ENCODE measurements around the gene STRA8. TPM values are rescaled to one million over a fixed set of nuclear protein-coding genes. Genes with fewer than 3 reads are reported as not detected.
A peak's percentile ranks its signal among the peaks of the same experiment; 100 is the strongest.

STRA8 gene
- total and polyA plus RNA-seq, 4 donors: not detected

- H3K9ac ChIP-seq (ENCODE audit: insufficient read depth in 1 of 2, low read length in 2 of 2): peak overlapping the region in 1 of 2 donors; percentile 30
- H3K4me3 ChIP-seq: no peak overlapping the region
- no peaks in the 10 kb centered on the region for H3K27me3 ChIP-seq (ENCODE audit: control insufficient read depth in 3 of 3, insufficient read depth in 3 of 3, low read length in 2 of 3)
- no peak for ATAC-seq (ENCODE audit: insufficient read depth, low FRiP score)
- peaks cover 10 to 26% (median 22%) of the 10 kb centered on the region in 4 donors for H3K36me3 ChIP-seq (ENCODE audit: control insufficient read depth in 4 of 4, insufficient read depth in 4 of 4, low read length in 4 of 4)
- DNase-seq: peak; percentile 76 to 87 (median 85)
- peaks cover 0 to 58% (median 34%) of the 10 kb centered on the region in 5 donors for H3K4me1 ChIP-seq (ENCODE audit: control insufficient read depth in 5 of 5, insufficient read depth in 5 of 5, low read length in 5 of 5)
- H3K9me3 ChIP-seq (ENCODE audit: control insufficient read depth in 4 of 4, insufficient read depth in 3 of 4, low read length in 3 of 4): no peaks in the 10 kb centered on the region
- H3K27ac ChIP-seq (ENCODE audit: low read depth in 1 of 2, low read length in 1 of 2): peak overlapping the region in 1 of 2 donors; percentile 15
- 68 to 82% methylated on average over 6 of the region's 6 CpGs for WGBS, 2 donors
- TF ChIP-seq, protein P1, sequence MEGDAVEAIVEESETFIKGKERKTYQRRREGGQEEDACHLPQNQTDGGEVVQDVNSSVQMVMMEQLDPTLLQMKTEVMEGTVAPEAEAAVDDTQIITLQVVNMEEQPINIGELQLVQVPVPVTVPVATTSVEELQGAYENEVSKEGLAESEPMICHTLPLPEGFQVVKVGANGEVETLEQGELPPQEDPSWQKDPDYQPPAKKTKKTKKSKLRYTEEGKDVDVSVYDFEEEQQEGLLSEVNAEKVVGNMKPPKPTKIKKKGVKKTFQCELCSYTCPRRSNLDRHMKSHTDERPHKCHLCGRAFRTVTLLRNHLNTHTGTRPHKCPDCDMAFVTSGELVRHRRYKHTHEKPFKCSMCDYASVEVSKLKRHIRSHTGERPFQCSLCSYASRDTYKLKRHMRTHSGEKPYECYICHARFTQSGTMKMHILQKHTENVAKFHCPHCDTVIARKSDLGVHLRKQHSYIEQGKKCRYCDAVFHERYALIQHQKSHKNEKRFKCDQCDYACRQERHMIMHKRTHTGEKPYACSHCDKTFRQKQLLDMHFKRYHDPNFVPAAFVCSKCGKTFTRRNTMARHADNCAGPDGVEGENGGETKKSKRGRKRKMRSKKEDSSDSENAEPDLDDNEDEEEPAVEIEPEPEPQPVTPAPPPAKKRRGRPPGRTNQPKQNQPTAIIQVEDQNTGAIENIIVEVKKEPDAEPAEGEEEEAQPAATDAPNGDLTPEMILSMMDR (IDR thresholded peaks at IDR 0.05; ENCODE audit: control extremely low read depth, extremely low read depth): no peak
These were observed 29.3 kb upstream of the STRA8 start for GRCh38 chr7:135204341-135204749.

DNA sequence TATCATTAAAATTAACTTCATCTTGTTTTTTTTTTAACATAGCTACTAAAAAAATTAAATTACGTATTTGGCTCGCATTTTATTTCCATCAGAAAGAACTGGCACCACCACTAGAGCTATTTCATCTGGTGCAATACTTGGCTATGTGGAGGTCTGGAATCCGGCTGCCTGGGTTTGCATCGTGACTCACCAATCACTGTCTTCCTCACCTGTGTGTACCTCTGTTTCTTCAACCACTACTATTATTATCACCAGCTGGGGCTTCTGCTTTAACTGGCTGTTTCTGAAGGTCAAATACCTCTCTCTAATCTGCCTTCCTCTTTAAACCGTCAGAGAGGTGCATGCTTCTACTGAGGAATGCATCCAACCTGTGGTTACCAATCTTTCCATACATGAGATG lies 28.8 kb upstream of the STRA8 start:
- DNase-seq: no peak

GRCh38 chr7:135205850-135206249 lies 27.8 kb upstream of the STRA8 start:
- H3K27ac ChIP-seq (ENCODE audit: low read depth in 1 of 2, low read length in 1 of 2): peak overlapping the region in 1 of 2 donors; percentile 49
- peaks cover 4 to 22% (median 18%) of the 10 kb centered on the region in 4 donors for H3K36me3 ChIP-seq (ENCODE audit: control insufficient read depth in 4 of 4, insufficient read depth in 4 of 4, low read length in 4 of 4)
- H3K4me3 ChIP-seq: no peak overlapping the region
- DNase-seq: peak in 1 of 3 donors; percentile 11
- 81 to 91% methylated on average over 8 of the region's 8 CpGs for WGBS, 2 donors
- no peaks in the 10 kb centered on the region for H3K9me3 ChIP-seq (ENCODE audit: control insufficient read depth in 4 of 4, insufficient read depth in 3 of 4, low read length in 3 of 4)
- no peaks in the 10 kb centered on the region for H3K27me3 ChIP-seq (ENCODE audit: control insufficient read depth in 3 of 3, insufficient read depth in 3 of 3, low read length in 2 of 3)
- no peak for ATAC-seq (ENCODE audit: insufficient read depth, low FRiP score)
- peak overlapping the region in 1 of 2 donors; percentile 11 for H3K9ac ChIP-seq (ENCODE audit: insufficient read depth in 1 of 2, low read length in 2 of 2)
- peaks cover 0 to 58% (median 44%) of the 10 kb centered on the region in 5 donors for H3K4me1 ChIP-seq (ENCODE audit: control insufficient read depth in 5 of 5, insufficient read depth in 5 of 5, low read length in 5 of 5)
- TF ChIP-seq, protein P1 (IDR thresholded peaks at IDR 0.05; ENCODE audit: control extremely low read depth, extremely low read depth): no peak

More for the DNA sequence above, 28.8 kb upstream of the STRA8 start:
- no peak for ATAC-seq (ENCODE audit: insufficient read depth, low FRiP score)
- Histone ChIP-seq H3K9ac (ENCODE audit: insufficient read depth in 1 of 2, low read length in 2 of 2) (no peak overlapping the region), H3K4me3 (no peak overlapping the region), H3K36me3 (ENCODE audit: control insufficient read depth in 4 of 4, insufficient read depth in 4 of 4, low read length in 4 of 4) (peaks cover 5 to 26% (median 19%) of the 10 kb centered on the region in 4 donors), H3K4me1 (ENCODE audit: control insufficient read depth in 5 of 5, insufficient read depth in 5 of 5, low read length in 5 of 5) (peaks cover 0 to 61% (median 39%) of the 10 kb centered on the region in 5 donors), H3K27ac (ENCODE audit: low read depth in 1 of 2, low read length in 1 of 2) (peak overlapping the region in 1 of 2 donors; percentile 26), H3K9me3 (ENCODE audit: control insufficient read depth in 4 of 4, insufficient read depth in 3 of 4, low read length in 3 of 4) (no peaks in the 10 kb centered on the region), H3K27me3 (ENCODE audit: control insufficient read depth in 3 of 3, insufficient read depth in 3 of 3, low read length in 2 of 3) (no peaks in the 10 kb centered on the region)
- WGBS, 2 donors: 85 to 87% methylated on average over 5 of the region's 5 CpGs
- TF ChIP-seq, protein P1 (IDR thresholded peaks at IDR 0.05; ENCODE audit: control extremely low read depth, extremely low read depth): no peak

DNA sequence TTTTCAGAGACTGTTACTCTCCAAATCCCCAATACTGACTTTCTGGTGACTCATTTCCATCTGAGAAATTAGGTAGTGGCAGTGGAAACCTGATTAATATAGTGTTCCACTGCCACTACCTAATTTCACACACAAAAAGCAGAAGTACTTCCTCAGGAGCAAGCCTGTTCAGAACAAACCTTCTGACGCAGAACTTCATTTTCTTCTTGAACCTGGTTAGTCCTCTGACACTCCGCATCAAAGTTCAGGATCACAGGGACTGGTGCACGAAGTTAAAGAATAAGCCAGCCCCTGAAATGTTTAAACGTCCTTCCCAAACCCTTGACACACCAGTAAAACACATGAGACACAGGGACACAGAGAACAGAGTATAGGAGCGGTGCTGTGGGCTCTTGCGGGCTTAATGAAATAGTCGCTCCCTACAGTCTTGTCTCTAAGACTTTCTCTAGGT lies 26.7 kb upstream of the STRA8 start:
- ATAC-seq (ENCODE audit: insufficient read depth, low FRiP score): no peak
- H3K36me3 ChIP-seq (ENCODE audit: control insufficient read depth in 4 of 4, insufficient read depth in 4 of 4, low read length in 4 of 4): peaks cover 2 to 20% (median 15%) of the 10 kb centered on the region in 4 donors
- TF ChIP-seq, protein P1 (IDR thresholded peaks at IDR 0.05; ENCODE audit: control extremely low read depth, extremely low read depth): no peak
- no peak overlapping the region for H3K4me3 ChIP-seq
- whole genome bisulfite sequencing, 2 donors: 57 to 73% methylated on average over 7 of the region's 7 CpGs
- DNase-seq: no peak
- H3K9ac ChIP-seq (ENCODE audit: insufficient read depth in 1 of 2, low read length in 2 of 2): no peak overlapping the region
- no peaks in the 10 kb centered on the region for H3K27me3 ChIP-seq (ENCODE audit: control insufficient read depth in 3 of 3, insufficient read depth in 3 of 3, low read length in 2 of 3)
- H3K27ac ChIP-seq (ENCODE audit: low read depth in 1 of 2, low read length in 1 of 2): peak overlapping the region in 1 of 2 donors; percentile 76
- peaks cover 0 to 52% (median 46%) of the 10 kb centered on the region in 5 donors for H3K4me1 ChIP-seq (ENCODE audit: control insufficient read depth in 5 of 5, insufficient read depth in 5 of 5, low read length in 5 of 5)
- H3K9me3 ChIP-seq (ENCODE audit: control insufficient read depth in 4 of 4, insufficient read depth in 3 of 4, low read length in 3 of 4): no peaks in the 10 kb centered on the region

Measured in lung (tissue), 12 donors.